Measurements from ENCODE around the gene ESPL1.

The ESPL1 gene

DNA sequence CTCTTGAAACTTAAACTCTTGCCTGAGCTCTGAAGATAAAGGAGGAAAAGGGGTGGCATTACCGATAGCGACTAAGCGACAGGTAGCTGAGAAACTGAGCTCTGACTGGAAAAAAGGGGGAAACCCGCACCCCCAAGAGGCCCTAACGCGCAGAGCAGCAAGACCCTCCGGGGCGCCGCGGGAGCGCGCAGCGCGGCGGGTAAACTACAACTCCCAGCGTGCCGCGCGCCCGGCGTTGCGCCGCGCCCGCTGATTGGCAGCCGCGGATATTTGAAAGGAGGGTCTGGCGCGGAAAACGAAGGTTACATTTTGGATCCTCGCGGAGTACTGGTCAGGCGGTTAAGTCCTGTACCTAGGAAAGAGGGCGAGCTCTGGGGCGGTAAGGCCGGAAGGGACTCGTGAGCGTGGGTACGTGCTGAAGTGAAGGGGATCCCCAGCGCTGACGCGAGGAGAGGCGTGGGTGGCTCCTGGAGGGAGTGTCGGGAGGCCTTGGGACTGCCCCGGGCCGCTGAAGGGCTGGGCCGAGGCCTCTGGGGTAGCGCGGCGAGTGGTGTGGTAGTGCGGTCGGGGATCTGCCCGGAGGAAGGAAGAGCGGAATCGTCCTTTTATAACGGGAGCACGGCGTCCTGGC lies at the start of gene ESPL1:
Gene ESPL1, plus strand, starts transcription at position 301 of the 631 bp plus-strand sequence. CDS start 468 bp downstream, outside the sequence.
- no peak for DNase-seq

DNA sequence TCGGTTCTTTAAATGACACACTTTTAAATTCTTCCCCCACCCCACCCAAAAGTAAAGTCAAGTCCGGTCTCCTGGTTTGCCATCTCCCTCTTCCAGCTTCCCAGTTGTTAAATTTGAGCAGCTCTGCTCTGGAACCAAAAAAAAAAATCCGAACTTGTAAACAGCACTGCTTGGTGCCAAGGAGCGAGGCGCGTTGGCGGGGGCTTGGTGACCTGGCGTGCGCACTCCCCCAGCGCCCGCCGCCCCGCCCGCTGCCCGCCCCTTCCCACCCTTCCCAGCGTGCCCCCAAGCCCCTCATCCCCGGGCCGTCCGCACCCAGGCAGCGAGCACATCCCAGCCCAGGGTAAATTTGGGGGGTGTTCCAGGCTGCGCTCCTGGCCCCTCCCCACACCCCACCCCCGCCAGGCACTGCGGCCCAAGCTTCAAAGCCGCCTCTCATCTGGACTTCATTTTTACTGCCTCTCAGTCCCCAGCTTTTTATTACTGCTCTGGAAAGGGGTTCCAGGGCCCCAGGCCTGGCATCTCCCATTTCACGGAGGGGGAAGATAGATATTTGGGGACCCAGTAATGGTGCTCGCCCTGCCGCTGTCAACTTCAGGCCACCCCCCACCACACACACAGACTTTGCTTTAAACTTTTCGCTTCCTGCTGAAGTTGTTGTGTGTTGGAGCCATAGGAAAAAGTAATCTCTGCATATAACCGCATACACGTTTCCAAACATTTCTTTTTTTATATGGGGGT lies 49.4 kb upstream of the ESPL1 start:
- no peak for DNase-seq

DNA sequence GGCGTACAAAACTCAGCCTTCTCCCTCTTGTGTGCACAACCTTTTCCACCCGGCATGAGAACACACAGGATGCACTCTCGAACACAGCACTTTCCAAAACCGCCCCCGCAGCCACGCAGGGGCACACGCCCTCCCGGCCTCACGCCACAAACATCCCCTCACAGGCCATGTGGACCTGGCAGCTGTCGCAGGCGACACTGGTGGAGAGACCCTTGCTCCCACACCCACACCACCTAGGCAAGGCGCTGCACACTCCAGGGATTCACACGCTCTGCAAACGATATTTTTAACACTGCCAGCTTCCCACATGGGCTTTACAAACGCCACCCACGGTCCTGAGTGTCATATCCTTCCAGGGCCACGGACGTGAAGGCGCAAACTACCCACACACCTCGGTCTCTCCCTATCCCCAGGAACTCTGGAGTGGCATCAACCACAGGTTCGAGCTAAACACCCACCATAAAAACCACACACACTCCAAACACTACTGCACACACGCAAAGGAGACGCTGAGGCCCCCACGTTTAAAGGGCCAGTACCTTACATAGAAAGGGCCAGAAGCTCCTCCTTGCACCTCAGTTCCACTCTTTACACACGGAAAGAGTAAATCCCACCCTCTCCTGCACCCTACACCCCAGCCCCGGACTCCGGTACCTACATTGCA lies 48.7 kb upstream of the ESPL1 start:
- DNase-seq, result no peak

DNA sequence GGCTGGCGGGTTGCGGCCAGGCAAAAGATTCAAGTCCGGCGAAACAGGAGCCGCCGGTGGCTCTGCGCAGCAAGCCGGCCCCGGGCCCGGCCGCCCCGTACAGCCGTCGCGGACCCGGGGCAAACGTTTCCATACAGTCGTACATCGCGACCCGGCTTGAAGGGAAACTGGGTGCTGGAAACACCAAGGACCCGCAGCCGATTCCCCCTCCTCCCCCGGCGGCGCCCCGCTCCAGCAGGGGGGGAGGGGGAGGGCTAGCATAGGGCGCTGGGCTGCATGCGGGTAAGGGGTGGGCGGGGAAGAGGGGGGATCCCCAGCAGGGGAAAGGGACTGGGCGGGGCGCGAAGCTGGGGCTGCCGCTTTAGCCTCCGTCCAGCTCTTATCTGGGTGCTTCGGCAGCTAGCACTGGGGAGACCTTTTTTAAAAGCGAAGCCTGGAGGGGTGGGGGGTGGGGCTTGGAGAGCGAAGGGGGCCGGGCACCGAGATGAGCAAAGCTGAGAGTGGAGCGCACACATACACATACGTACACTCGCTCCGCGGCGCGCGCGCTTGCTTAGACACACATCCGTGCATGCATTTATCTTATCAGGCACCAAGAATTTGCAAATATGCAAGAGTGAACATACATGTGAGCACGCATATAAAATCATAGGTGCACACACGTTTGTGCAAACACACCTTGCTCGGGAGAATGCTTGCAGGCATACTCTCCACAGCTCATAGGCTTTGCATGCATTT lies 48.0 kb upstream of the ESPL1 start:
- no peak for DNase-seq

DNA sequence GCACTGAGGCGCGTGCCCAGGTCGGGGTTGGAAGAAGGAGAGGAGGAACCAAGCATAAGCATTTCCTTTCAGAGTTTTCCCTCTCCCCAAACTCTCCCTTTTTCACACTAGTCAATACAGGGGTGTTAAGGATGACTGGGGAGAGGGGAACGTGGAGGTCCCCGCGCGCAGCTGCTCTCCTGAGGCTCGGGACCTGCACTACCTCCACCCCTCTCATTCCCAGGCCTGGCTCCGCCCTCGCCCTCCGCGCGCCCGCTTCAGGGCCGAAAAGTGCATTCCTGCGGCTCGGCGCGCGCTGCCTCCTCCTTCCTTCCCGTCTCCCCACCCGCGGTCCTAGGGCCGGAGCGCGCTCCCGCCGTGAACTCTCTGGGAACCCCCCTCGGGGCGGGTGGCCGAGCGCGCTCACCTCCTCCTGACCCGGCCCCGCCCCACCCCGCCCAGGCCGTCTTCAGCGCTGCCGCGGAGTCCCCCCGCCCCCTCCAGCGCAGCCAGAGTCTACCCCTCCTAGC lies 47.4 kb upstream of the ESPL1 start:
- peak; percentile 85 for DNase-seq

DNA sequence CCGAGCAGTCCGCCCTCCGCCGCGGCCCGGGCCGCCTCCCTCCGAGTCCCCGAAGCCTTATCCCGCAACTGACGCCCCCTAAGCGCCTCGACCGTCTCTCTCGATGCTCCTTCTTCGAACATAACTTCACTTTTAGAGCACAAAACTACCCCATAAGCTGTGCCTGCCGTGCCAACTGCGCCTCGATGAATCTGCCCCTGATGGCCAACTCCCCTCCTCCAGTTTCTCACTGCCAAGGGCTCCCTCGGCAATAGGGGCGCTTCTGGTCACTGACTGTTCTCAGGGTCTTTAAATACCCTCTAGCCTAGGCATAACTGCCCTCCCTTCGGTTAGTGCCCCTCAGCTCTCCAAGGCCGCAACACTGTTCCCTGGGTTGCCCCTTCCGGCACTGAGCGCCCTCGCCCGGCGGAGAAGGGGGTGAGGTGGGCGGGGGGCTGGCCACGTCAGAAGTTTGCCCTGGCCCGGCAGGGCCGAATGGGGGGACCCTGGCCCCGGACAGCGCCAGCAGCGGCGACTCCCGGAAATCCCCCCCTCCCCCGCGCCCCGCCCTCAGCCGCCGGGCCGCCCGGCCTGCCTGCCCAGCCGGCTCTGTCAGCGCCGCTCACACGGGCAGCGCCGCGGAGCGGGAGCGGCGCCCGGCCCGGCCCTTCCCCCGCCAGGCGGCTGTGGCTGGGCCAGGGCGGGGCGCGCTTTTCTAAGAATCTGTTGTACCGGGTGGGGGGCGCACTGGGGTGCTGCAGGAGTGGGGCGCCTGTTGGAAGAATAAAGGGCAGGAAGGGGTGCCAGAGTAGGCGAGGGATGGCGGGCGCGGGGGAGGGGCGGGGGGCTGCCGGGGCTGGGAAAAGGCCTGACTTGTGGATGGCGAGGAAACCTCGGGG lies 46.7 kb upstream of the ESPL1 start:
- no peak for DNase-seq

DNA sequence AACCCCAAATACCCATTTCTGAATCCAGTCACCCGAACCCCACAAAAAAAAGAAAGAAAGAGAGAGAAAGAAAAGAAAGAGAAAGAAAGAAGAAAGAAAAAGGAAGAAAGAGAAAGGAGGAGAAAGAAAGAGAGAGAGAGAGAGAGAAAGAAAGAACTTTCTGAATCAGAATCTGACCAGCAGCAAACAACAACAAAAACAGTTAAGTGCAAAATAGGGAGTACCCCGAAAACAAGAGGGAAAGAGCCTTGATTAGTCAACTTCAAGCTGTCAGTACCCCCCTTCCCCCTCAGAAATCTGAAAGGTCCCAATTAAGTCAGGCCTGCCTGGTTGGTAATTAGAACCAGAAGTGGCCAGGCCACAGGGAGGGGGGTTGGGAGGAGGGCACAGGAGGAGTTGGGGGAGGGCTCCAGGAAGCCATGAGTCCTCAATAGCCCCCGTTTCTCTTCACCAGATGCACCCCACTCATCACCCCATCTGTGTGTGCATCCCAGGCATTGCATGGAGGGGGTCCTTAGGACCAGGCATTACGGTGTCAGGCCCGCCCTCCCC lies 45.9 kb upstream of the ESPL1 start:
- no peak for DNase-seq

DNA sequence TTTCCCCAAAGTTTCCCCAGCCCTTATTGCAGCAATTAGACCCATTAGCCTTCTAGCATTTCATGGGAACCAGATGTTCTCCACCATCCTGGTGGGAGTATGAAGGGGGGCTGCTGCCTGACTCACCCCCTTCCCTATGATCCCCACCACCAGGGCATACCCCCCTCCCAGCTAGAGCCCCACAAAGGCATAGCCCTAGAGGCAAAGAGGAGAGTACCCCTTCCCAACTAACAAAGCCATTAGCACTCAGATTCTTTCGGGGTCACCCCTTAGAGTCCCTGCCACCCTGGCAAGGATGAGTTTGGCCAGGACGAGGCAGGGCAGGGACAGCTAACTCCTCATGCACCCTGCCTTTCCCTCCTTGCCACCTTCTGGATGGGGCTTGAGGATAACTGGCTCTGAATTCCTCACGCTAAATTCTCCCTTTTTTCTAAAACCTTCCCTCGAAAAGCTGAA lies 45.3 kb upstream of the ESPL1 start:
- DNase-seq, result no peak

DNA sequence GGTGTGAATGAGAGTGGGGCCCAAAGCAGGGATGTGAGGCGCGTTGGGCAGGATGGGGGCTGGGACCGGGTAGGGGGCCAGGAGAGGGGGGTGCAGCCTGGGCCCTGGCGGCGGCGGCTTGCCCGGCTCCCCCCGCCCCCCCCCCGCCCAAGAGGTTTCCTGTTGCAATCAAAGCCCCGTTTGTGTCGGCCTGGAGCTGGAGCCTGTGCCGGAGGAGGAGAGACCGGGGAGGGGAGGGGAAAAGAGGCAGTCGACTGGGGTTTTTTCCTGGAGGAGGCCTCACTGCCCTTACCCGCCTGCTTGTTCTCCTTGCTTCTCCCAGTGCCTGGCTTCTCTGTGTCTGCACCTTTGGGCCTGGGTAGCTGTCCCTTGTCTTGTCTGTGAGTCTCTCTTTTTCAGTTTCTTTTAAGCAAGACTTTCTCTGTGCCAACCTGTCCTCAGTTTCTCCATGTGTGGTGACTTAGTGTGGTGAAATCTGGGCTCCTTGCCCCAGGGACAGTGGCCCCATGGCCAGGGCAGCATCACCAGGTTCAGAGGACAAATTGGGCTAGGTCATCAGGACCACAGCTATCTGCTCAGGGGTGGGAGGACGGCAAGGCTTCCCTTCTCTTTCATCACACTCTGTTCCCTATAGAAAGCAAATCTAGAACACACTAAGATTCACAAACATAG lies 44.6 kb upstream of the ESPL1 start:
- DNase-seq, result no peak

DNA sequence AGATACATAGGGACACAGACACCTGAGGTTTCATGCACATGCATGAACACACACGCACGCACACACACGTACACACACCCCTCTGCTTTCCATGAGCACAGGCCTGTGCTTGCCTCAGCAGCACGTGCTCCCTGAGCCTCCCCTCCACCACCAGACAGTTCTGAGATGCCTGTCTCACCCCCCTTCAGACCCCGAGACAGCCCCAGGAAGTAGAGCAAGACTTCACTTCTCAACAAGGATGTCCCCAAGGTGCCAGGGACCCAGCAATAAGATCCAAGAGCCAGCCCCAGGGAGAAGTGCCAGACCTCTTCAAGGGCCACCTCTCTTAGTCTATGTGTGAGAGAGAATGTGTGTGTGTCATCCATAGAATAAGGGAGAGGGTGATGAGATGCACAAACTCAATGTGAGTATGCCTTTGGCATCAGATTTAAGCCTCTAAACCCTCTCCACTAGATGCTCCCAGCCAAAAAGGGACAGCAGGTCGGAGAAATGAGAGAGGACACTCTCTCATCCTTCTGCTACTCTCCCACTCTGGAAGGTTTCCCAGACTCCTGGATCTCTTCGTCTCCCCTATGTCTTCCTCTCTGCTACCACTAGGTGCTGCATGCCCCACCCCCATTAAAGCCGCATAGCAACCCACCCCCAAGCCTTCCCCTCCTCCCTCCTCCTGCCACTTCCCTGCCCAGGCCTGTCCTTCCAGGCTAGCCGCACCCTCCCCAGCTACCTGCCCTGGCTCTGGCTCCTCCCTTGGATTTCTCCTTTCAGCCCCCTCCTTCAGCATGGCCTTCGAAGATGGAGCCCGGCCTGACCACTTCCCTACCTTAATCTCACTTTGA lies 43.8 kb upstream of the ESPL1 start:
- no peak for DNase-seq

DNA sequence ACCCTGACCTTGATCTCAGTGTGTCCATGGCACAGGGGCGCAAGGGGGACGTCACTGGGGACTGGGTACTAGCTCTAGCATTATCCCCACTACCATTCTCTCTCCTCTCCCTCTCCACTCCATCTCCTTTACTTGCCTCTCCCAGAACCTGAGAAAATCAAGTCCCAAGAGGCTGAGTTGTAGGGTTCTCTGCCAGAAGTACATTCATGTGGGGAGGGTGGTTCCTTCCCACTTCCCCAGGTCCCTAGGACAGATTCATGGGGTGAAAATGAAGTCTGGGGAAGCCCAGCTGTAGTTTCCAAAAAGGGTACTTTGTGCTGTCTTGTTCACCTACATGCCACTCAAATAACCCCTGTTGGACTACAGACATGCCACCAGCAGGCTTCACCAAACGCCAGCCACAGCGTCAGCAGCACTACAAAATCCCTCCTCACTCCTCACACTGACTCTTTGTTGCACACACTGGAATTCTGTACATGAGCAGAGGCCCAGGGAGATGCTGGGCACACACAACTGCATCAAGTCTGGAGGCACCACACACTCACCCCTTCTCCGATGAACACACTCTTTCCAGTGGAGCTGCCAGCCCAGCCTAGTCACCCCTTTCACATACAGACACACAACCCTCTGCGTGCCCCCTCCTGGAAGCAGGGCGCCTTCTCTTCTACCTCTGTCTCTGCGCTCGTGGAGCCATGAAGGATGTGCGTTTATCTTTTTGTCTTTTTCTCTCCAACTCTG lies 43.0 kb upstream of the ESPL1 start:
- DNase-seq, result no peak

DNA sequence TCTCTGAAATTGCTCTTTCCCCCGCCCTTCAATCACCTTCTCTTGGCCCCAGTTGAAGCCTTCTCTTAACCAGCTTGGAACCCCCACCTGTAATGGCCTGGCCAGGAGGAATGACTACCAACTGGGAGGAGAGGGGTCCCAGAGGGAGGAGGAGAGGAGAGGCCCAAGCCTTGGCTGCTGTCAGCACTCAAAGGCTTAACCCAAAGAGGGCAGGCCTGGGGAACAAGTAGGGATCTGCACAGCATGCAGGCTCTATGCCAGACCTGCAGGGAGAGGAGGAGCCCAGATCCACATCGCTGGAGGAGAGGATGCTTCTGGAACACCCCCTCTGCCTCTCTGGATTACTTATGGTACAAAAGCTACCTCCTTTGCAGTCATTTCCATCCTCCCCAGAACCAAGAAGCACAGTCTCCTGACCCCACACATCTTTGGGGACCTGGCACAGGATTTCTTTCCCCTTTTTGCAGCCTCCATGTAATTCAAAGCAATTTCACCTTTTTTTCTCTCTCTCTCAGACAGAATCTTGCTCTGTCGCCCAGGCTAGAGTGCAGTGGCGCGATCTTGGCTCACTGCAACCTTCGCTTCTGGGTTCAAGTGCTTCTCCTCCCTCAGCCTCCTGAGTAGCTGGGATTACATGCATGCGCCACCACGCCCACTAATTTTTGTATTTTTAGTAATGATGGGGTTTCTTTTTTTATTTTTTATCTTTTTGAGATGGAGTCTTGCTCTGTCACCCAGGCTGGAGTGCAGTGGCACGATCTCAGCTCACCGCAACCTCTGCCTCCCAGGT lies 42.3 kb upstream of the ESPL1 start:
- DNase-seq, result no peak

DNA sequence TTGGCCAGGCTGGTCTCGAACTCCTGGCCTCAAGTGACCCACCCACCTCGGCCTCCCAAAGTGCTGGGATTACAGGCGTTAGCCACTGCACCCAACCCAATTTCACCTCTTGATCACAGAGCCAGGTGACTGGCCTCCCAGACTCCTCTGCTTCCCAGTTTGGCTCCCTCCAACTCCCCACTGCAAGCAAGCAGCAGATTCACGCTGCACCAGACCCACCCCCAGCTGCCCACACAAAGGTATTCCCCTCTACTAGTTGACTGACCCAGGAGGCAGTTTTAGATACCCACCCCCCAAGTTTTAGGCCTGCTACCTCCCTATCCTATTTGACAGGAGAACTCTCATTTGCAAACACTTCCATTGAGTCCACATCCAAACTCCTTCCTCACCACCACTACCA lies 41.3 kb upstream of the ESPL1 start:
- DNase-seq, result no peak

DNA sequence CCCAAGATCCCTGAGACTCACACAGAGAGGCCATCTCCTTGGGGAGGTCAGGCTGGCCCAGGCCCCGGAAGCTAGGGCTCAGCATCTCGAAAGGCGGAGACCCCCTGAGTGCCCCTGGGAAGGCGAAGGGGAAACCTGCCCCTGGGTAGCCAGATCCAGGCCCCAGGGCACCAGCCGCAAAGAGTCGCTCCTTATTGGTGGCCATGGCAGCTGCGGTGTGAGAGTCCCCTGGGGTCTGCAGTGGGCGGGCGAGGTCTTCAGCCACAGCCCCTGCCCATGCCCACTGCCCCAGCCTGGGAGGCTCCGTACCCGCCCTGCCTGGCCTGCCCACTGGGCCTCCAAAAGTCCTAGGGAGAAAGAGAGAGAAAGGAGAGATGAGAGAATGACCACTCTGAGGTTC lies 40.8 kb upstream of the ESPL1 start:
- DNase-seq, result no peak

DNA sequence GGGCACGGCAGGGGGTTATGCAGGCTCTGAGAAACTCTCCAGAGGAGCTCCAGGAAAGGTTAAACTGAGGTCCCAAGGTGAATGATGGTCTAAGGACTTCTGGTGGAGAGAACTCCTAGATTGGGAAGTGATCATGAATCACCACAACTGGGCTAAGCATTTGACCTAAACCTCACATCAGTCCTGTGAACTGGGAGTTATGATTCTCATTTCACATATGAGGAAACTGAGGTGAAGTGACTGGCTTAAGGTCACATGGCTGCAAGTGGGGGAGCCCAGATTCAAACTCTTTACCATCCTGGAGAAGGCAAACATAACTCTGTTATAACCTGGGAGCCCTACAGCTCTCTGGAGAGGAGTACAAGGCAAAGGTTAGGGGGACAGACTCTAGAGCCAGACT lies 40.3 kb upstream of the ESPL1 start:
- no peak for DNase-seq

DNA sequence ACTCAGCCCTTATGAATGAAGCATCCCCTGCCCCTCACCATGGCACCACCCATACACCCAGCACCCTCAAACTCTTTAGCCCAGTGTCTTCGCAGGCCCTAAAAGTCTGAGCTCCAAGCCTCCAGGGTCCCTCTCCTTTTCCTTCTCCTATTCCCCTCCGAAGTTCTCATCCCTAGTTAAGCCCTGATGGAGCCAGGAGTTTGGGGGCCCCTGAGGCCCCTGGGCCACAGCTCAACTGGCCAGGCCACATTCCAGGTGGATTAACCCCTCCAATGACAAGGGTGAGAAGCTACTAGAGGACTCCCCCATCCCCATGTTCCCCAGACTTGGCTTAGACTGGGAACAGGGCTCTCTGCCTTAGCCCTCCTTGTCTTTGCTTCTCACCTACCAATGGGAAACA lies 38.6 kb upstream of the ESPL1 start:
- no peak for DNase-seq

DNA sequence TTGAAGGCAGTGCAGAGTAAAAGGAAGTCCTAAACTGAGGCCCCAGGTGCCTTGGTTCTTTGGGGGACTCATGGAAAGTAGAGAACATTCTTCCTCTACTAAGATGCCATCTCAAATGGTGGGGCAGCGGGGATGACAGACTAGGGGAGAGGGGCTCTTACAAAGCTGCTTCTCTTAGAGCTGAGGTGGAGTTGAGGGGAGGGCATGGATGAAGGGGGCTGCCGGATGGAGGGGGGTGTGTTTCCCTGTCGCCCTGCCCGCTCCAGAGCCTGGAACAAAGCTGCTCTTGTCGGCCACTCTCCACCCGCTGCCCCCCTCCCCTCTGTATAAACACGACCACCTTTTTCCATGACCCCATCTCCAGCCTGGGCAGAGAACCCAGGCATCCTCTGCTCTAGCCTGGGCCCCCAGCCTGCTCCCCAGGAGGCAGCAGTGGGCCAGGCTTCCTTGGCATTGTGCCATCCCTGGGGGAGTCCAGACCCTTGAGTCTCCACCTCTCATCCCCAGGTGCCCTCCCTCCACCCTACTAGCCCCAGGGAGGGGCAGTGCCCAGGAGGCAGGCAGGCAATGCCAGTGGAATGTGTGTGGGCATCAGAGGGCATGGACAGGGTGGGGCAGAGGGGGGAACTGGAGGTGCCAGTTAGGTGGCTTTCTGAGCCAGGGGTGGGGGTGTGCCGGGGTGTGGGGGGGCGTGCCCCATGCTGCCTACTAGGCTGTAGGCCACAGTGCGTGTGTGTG lies 37.8 kb upstream of the ESPL1 start:
- no peak for DNase-seq

DNA sequence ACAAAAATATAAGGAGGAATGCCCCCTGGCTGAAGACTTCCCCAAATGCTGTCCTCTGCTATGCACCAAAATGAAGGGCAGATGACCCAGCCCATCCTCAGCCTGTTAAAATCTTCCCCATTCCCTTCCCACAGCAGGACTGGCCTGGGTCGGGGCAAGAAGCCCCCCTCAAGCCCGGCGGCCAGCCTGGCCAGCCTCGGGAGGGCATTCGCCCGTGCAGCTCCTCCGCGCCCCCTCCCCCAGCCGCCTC lies 36.5 kb upstream of the ESPL1 start:
- no peak for DNase-seq

Measured in cortex of kidney (tissue), 1 donor.